SK-N-MC (cell line): ENCODE results near the gene C1orf105.
A peak's percentile ranks its signal among the peaks of the same experiment; 100 is the strongest.
"Not testable (repeated sequence)": the region's sequence is repeated elsewhere in the genome, so short reads cannot be mapped to it uniquely, and the experiment has no call there.

Experiments used
- DNase-seq: peaks from one replicate; pipeline ENCODE4 v3.0.0-alpha.2; 2011; ENCODE audit warnings: low read depth, low spot score
- H3K27ac ChIP-seq: fragments of 200-600 bp; sonication (generic); 2 replicates; pipeline ENCODE4 v1.5.1; 2016; ENCODE audit warnings: mixed run types
- H3K36me3 ChIP-seq: fragments of 200-600 bp; sonication (generic); 2 replicates; pipeline ENCODE4 v1.6.1; 2017; ENCODE audit warnings: antibody characterized with exemption, low read length, mixed read lengths; ENCODE audit not compliant: insufficient read depth
- H3K4me3 ChIP-seq: fragments of 200-600 bp; sonication (generic); 2 replicates; pipeline ENCODE4 v1.5.1; 2016
- H3K9ac ChIP-seq: fragments of 200-600 bp; sonication (generic); 2 replicates; pipeline ENCODE4 v1.8.0; 2017; ENCODE audit warnings: mixed run types, mixed read lengths; ENCODE audit not compliant: insufficient read length
- H3K9me3 ChIP-seq: fragments of 200-600 bp; sonication (generic); 2 replicates; pipeline ENCODE4 v1.6.1; 2017; ENCODE audit warnings: low read depth, mild to moderate bottlenecking, antibody characterized with exemption, low read length, moderate library complexity, mixed read lengths
- EZH2 ChIP-seq: fragments of 200-600 bp; sonication (generic); IDR thresholded peaks from one replicate; pipeline ENCODE4 v1.6.1; 2017; ENCODE audit warnings: antibody characterized with exemption
- FOXP2 ChIP-seq: optimal IDR thresholded peaks from 2 replicates; pipeline ENCODE3; 2011; ENCODE audit warnings: mild to moderate bottlenecking, moderate library complexity; ENCODE audit not compliant: insufficient read depth; ENCODE audit errors: extremely low read length, control extremely low read depth
- POLR2AphosphoS5 ChIP-seq: IDR thresholded peaks from 2 replicates; pipeline ENCODE4 v1.6.1; 2012; ENCODE audit warnings: mild to moderate bottlenecking, low read depth, low read length, borderline replicate concordance

Gene C1orf105

DNA sequence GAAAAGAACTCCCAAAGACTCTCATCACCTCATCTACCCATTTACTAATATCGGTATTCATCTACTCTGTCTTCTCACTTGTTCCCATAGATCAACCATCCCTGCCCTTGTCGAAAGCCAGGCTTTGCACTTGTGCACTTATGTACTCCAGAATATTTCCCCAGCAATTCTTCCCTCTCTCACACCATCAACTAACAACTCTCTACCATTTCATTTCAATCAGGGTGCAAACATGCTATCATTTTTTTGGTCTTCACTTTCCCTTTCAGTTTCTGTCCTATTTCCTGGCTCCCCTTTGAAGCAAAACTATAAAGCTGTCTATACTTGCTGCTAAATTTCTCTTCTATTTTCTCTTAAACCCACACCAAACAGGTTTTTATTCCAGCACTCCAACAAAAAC is 6.7 kb downstream of the C1orf105 start:
- Histone ChIP-seq H3K9me3 (no peaks in the 10 kb centered on the region), H3K27ac (no peak overlapping the region), H3K4me3 (no peak overlapping the region), H3K9ac (no peak overlapping the region), H3K36me3 (no peaks in the 10 kb centered on the region)
- no peak for DNase-seq
- no peak for TF ChIP-seq POLR2AphosphoS5
- TF ChIP-seq EZH2 = no peak
- TF ChIP-seq FOXP2 = no peak

DNA sequence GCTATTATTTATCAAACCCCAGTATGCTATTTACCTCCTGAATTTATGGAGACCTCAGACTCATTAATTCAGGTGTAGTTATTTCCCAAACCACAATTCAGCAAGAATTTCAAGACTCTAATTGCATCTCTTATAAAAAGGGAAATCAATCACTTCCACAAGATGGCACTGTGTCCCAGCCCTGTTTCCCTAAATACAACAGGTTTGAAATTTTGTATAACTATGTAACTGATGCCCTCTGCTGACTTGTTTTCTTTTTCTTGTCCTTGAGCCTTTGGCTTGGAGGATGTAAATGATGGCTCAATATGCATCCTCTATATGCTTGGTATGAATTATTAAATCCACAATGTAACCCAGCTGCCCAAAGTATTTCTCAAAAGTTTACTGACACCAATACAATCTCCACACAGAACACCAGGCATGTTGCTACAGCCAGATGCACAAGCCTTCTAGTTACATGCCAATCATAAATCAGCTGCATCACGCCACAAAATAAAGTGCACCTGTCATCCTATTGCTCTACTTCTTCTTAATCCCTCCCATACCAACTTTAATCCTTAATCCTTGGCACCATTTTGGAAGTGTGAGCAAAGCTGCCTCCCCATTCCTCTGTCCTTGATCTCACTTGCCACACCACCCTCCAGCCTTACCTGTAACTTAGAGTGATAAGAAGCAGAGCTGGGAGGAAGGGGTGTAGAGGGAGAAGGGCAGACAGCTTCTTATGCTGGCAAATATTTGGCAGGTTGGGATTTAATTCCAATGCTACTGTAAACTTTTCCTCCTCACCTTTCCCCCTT is 9.0 kb downstream of the C1orf105 start:
- no peaks in the 10 kb centered on the region for H3K9me3 ChIP-seq
- peak; percentile 67 for DNase-seq
- no peak overlapping the region for H3K4me3 ChIP-seq
- TF ChIP-seq POLR2AphosphoS5 (no peak), EZH2 (no peak), FOXP2 (no peak)
- no peak overlapping the region for H3K9ac ChIP-seq
- no peaks in the 10 kb centered on the region for H3K36me3 ChIP-seq
- H3K27ac ChIP-seq = no peak overlapping the region

DNA sequence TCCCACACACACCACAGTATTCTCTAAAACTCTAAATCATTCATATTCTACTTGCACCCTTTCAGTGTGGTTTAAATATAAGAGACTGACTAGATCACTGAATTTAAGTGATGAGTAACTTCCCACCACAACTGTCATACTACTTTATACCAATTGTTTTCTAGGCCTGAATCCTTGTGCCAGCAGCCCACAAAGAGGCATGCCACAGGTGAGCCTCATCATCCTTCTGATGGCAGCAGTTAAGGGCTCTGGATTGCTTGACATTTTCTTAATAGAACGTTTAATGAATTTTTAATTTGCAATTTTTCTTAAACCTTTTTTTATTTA is 9.6 kb downstream of the C1orf105 start:
- DNase-seq = no peak
- TF ChIP-seq POLR2AphosphoS5 = no peak
- no peak for TF ChIP-seq EZH2
- no peak for TF ChIP-seq FOXP2
- Histone ChIP-seq H3K9ac (no peak overlapping the region), H3K9me3 (no peaks in the 10 kb centered on the region), H3K4me3 (no peak overlapping the region), H3K36me3 (no peaks in the 10 kb centered on the region), H3K27ac (no peak overlapping the region)

DNA sequence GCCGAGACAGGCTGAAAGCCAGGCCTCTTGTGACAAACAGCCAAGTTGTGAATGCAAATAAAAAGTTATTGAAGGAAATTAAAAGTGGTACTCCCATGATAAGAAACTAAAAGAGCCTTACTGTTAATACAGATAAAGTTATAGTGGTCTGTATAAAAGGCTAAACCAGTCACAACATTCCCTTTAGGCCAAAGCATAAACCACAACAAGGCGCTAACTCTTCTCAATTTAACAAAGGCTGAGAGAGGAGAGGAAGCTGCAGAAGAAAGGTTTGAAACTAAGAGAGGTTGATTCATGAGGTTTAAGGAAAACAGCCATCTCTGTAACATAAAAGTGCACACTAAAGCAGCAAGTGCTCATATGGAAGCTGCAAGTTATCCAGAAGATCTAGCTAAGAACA is 10.7 kb downstream of the C1orf105 start:
- H3K4me3 ChIP-seq = no peak overlapping the region

DNA sequence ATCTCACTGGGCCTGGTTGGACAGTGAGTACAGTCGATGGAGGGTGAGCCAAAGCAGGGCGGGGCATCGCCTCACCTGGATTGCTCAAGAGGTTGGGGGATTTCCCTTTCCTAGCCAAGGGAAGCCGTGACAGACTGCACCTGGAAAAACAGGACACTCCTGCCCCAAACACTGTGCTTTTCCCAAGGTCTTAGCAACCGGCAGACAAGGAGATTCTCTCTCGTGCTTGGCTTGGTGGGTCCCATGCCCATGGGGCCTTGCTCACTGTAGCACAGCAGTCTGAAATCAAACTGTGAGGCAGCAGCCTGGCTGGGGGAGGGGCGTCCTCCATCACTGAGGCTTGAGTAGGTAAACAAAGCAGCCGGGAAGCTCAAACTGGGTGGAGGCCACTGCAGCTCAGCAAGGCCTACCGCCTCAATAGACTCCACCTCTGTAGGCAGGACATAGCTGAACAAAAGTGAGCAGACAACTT is 11.3 kb downstream of the C1orf105 start:
- Histone ChIP-seq H3K9me3 (no peaks in the 10 kb centered on the region), H3K36me3 (no peaks in the 10 kb centered on the region), H3K27ac (no peak overlapping the region), H3K4me3 (no peak overlapping the region), H3K9ac (no peak overlapping the region)
- no peak for DNase-seq
- TF ChIP-seq POLR2AphosphoS5 (no peak), FOXP2 (no peak)

More for the DNA sequence above, 10.7 kb downstream of the C1orf105 start:
- H3K36me3 ChIP-seq = no peaks in the 10 kb centered on the region
- DNase-seq = no peak
- no peak overlapping the region for H3K27ac ChIP-seq
- no peaks in the 10 kb centered on the region for H3K9me3 ChIP-seq
- H3K9ac ChIP-seq = no peak overlapping the region
- no peak for TF ChIP-seq FOXP2
- TF ChIP-seq EZH2 = no peak
- TF ChIP-seq POLR2AphosphoS5 = no peak

DNA sequence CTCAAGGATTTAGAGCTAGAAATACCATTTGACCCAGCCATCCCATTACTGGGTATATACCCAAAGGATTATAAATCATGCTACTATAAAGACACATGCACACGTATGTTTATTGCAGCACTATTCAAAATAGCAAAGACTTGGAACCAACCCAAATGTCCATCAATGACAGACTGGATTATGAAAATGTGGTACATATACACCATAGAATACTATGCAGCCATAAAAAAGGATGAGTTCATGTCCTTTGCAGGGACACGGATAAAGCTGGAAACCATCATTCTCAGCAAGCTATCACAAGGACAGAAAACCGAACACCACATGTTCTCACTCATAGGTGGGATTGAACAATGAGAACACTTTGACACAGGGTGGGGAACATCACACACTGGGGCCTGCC is 16.7 kb downstream of the C1orf105 start:
- not testable (repeated sequence) for H3K4me3 ChIP-seq, H3K36me3 ChIP-seq, H3K9me3 ChIP-seq, H3K27ac ChIP-seq, H3K9ac ChIP-seq, DNase-seq

DNA sequence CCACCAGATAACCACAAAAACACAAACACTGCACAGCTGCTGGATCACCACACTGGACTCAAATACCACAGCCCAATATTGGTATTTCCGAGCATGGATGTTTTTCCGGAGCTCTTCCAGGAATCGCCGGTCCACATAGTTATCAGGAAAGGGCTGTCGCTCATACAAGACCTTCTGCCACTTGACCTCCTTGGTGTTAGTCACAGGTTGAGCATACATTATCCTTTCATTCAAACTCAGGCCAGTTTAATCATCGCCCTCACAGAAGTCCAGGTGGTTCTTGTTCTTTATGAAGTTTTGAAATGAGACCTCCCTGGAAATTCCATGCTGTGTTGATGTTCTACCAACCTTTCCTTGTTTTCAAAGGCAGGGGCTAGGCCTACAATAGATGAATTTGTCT is 21.9 kb downstream of the C1orf105 start:
- TF ChIP-seq POLR2AphosphoS5 = no peak
- TF ChIP-seq EZH2 = no peak
- no peak for TF ChIP-seq FOXP2
- no peak overlapping the region for H3K27ac ChIP-seq
- H3K9me3 ChIP-seq = no peaks in the 10 kb centered on the region
- H3K36me3 ChIP-seq = peaks cover 9% of the 10 kb centered on the region; the same call in 1 of the 2 replicates
- H3K4me3 ChIP-seq = no peak overlapping the region
- no peak for DNase-seq
- no peak overlapping the region for H3K9ac ChIP-seq

DNA sequence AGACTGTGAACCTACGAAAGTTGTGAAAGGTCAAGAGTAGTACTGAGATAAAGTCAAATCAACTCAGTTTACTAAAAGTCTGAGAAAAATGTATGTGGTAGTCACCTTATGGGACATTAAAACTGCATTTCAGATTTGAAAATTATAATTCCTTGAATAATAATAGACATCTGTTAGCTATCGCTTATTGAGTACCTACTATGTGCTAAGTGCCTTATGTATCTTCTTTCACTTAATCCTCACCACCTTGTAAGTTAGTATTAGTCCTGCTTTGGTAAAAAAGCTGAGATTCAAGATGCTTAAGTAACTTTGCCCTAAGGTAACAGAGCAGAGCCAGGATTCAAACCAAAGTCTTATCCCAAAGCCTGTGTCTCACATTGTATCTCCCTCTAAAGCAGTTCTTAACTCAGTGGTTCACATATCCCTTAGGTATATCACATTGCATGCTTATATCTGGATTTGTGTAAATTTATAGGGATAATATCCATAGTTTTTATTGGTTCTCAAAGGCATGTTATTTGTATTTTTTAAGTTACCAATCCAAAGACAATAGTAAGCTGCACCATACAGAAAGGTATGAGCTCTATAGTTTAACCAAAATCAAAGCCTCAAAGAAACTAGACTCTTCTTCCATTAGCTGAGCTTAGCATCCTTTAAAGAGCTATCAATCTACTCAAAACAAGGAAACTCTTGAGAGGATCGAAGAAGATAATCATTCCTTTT is 22.5 kb downstream of the C1orf105 start:
- Histone ChIP-seq H3K36me3 (peaks cover 9% of the 10 kb centered on the region; the same call in 1 of the 2 replicates), H3K4me3 (peak overlapping the region; percentile 86), H3K27ac (no peak overlapping the region), H3K9me3 (no peaks in the 10 kb centered on the region), H3K9ac (peak overlapping the region; percentile 94)
- no peak for TF ChIP-seq EZH2
- no peak for TF ChIP-seq FOXP2
- TF ChIP-seq POLR2AphosphoS5 = no peak
- no peak for DNase-seq
